Posterior vena cava (tissue), 2 donors: ENCODE measurements around the gene IDNK. TPM values are rescaled to one million over a fixed set of nuclear protein-coding genes. Genes with fewer than 3 reads are reported as not detected.

Source experiments
- DNase-seq: peaks from one replicate; pipeline ENCODE4 v3.0.0-alpha.2; 2020; ENCODE audit warnings: low spot score
- intact Hi-C, 2 donors: fragments of 100-400 bp; cut with DNase I; formaldehyde crosslinking; loops; one replicate each; pipeline versions ENCODE4 v1.14.1 to v1.14.2; 2022 to 2023
- total RNA-seq, 2 donors: library from RNA; stranded (reverse); fragmentation: NEBNext Ultra II Directional; extraction: Animal tissue kit (Norgen Biotek cat#: 25700); gene quantifications; one replicate each; pipeline ENCODE4 v1.2.1, GENCODE V29; 2021
- donor health status: DM: yes; HTN: yes; CAD: no.
- donor health status: DM: yes; HTN: yes; CAD: no.

IDNK gene
- total RNA-seq, 2 donors from 2014 or later, result 4.0 to 5.2 TPM

GRCh38 chr9:83629433-83630104 is 6.6 kb downstream of the IDNK start:
- DNase-seq, result no peak
- intact Hi-C loops, result no loop called here

DNA sequence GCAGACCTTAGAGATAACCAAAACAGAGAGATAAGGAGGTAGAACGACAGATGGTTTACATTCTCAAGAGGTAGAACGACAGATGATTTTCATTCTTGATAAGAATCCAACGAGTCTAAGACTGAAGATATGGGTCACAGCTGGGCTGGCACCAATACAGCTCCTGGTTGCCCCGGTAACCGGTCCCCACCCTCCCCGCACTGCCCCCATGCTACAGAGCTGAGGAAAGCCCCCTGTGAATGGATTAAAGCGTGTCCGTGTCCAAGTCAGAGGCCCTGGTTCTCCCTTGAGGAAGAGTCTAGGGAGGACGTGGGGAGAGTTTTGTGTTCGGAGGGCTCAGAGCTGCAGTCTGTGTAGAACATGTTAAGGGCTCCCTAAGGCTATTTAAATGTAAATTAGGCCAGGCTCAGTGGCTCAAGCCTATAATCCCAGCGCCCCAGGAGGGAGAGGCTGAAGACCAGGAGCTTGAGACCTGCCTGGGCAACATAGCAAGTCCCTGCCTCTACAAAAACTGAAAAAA is 8.1 kb downstream of the IDNK start:
- no peak for DNase-seq
- intact Hi-C loops, result no loop called here

DNA sequence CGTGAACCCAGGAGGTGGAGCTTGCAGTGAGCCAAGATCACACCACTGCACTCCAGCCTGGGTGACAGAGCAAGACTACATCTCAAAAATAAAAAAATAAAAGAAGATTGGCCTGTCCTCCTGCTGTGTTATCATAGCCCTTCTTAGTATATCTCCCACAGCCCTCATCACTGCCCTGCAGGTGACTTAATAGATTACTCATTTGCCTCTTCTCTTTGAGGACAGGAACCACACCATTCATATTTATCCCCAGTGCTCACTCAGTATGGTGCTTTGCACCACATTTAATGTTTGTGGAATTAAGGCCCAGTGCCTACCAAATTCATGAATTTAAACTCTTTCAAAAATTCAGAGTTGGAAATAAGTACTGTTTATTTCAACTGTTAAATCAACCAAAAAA is 10.3 kb downstream of the IDNK start:
- intact Hi-C loops, result no loop called here
- DNase-seq, result no peak

- intact Hi-C loops, result no loop called here
- no peak for DNase-seq
These were observed 10.7 kb downstream of the IDNK start for GRCh38 chr9:83633676-83634075.

DNA sequence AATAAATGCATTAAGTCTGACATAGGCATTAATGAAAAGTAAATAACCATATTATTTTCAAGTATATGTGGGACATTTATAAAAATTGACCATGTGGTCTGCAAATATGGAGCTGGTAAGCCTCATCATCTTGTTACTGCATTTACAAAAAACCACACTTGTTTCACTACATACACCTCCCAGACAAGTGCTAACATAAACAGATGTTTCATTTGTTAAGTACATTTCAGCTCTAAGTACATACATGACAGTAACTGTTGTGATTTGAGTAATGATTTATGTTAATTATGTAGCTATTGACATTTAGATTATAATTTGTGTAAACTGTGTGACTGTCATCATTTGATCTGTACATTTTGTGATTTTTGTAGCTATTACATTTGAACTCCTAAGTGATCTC is 13.9 kb downstream of the IDNK start:
- intact Hi-C loops, result no loop called here
- no peak for DNase-seq

- intact Hi-C loops, result no loop called here
- DNase-seq, result no peak
These were observed 14.4 kb downstream of the IDNK start for GRCh38 chr9:83637389-83637788.

DNA sequence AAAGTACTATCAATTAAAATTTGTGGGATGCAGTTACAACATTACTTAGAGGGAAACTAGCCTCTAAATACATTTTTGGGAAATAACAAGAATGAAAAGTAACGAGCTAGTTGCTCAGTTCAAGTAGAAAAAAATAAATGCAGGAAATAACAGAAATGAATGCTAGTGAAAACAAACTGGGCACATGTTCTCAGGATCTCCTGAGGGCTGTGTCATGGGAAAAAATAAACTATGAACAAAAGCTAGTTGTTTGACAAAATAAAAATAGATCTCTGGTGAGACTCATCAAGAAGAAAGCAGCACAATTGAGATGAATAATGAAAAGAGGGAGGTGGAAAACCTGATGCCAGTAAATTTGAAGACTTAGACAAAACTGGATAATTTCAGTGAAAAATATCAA is 16.3 kb downstream of the IDNK start:
- intact Hi-C loops, result no loop called here
- DNase-seq, result no peak

DNA sequence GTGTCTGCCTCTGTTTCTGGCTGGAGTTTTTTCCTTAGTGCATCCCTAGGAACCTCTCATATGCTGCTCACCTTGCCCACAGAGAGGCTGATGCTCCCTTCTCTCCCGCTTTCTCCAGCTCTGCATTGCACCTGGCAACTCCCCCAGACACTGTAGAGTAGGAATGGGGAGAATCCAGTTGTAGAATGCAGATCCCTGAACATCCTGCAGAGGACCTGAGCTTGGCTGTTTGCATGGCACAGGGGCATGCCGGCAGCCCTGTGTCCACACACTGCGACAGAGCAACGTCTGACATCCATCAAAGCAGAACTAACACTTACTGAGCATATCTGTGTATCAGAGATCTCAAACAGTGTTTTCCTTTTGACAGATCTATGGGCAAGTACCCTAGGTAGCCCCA is 19.9 kb downstream of the IDNK start:
- intact Hi-C loops, result no loop called here
- DNase-seq, result no peak

- intact Hi-C loops, result no loop called here
- no peak for DNase-seq
These were observed 23.7 kb downstream of the IDNK start for GRCh38 chr9:83646500-83647239.

DNA sequence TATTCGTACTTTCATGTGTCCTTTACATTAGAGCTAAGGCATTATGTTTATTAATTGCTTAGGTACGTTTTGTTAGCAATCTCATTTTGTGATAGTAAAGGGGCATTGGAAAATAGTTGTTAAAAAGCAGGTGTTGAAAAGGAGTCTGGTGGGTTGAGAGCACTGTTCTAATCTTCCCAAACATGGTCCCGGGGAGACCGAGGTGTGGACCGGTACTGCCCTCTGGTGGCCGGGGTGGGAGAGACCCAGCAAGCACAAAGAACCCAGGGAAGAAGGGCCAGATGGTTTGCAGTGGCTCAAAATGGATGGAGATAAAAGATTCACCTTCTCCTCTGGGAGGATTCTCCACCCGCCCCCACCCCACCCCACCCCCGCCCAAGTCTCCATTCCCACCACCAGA is 26.1 kb downstream of the IDNK start:
- intact Hi-C loops, result no loop called here
- peak; percentile 86 for DNase-seq

DNA sequence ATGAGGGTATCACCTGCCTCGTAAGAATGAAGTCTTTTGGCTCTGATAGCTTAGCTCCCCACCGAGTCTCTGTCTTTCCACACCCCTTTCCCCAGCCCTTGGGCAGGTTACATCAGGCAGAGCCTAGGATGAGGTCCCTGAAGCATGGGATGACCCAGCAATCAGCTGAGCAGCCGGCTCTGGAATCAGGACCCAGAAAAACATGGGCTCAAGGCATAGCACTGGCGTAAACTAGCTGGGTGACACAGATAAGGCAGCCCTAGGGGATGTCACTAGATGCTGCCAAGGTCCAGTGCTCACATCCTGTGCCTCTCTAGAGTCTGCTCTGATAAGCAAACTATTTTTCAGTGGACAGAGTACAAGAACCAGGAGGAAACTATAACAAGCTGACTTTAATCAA is 26.6 kb downstream of the IDNK start:
- intact Hi-C loops, result no loop called here

GRCh38 chr9:83651558-83651957 is 28.6 kb downstream of the IDNK start:
- no peak for DNase-seq
- intact Hi-C loops, result no loop called here

More for the DNA sequence above, 26.6 kb downstream of the IDNK start:
- no peak for DNase-seq

GRCh38 chr9:83652433-83652832 is 29.5 kb downstream of the IDNK start:
- DNase-seq, result no peak
- intact Hi-C loops, result no loop called here

- DNase-seq, result no peak
- intact Hi-C loops, result no loop called here
These were observed 32.5 kb downstream of the IDNK start for GRCh38 chr9:83655433-83655832.

DNA sequence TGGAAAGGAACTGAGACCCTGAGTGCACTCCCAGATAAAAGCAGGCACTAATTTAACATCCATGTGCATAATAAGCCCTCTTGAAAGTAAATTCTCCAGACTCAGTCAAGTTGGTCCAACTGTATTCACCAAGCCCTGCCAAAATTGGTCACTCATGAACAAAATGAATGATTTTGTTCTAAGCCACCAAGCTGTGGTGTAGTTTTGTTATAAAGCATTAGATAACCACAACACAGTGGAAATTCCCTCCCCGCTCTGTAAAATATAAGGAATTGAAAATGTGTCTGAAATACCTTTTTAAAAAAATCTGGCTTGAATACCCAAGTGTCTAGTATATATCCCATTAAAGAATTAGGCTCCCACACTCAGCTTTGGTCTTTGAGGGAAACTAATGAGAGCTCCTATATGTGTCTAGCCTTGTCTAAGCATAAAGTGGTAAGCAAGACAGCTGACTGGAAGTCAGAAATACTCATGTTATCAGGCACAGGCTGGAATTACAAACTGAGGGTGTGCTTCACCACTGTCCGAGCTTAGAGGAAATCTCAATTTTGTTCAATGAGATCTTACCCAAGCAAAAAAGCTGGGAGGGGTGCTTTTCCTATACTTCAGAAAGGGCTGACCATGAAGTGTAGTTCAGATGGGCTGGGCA is 33.2 kb downstream of the IDNK start:
- DNase-seq, result no peak
- intact Hi-C loops, result no loop called here

DNA sequence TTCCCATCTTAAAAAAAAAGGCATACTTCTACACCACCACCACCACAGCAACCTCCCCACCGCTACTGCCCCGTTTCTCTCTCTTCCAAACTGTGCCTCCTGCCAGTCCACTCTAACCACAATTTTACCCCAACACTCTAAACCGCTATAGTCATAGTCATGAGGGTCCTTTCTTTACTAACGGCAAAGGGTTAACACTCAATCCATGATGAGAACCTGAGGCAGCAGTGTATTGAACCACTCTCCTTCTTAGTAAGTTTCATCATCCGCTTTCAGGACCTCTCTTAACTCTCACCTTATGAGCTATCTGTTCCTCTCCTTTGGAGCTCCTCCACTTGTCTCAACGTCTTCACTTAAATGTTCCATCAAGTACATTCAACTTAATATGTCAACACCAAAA is 34.0 kb downstream of the IDNK start:
- no peak for DNase-seq
- intact Hi-C loops, result no loop called here

- DNase-seq, result no peak
- intact Hi-C loops, result no loop called here
These were observed 40.0 kb downstream of the IDNK start for GRCh38 chr9:83662933-83663332.

GRCh38 chr9:83665580-83666200 is 42.7 kb downstream of the IDNK start:
- intact Hi-C loops, result no loop called here
- no peak for DNase-seq

DNA sequence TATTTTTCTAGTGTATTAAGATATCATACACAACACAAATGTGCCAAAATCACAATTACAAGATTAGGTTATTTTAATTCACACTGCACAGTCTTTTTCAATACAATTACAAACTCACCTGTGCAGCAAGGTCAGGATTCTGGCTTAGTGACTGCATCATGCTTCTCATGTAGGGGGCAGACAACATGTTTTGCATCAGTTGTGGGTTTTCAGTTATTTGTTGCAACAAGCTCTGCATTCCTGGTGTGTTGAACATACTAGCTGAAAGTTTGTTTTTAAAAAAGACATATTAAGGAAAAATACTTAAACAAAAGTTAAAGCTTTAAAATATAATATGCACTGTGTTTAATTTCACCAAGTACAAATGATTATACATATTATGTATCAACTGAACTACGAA is 46.1 kb downstream of the IDNK start:
- intact Hi-C loops, result no loop called here
- DNase-seq, result no peak

DNA sequence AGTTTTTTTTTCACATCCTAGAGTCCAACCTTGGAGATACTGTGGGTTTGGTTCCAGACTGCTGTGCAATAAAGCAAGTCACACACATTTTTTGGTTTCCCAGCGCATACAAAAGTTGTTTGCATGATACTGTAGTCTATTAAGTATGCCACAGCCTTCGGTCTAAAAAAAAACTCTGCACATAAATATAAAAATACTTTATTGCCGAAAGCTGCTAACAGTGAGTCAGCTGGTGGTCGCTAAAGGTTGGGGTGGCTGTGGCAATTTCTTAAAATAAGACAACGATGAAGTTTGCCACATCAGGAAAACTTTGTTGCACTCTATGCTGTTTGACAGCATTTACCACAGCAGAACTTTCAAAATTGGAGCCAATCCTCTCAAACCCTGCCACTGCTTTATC is 47.4 kb downstream of the IDNK start:
- intact Hi-C loops, result no loop called here
- DNase-seq, result no peak
